ENCODE results near the gene WWOX. TPM values are rescaled to one million over a fixed set of nuclear protein-coding genes. Genes with fewer than 3 reads are reported as not detected.

WWOX gene
- total RNA-seq, 1 donor from 2014 or later, result 16.1 TPM

GRCh38 chr16:79156761-79157160 lies 1057.3 kb downstream of the WWOX start:
- Mint-ChIP-seq H3K27me3 (no peaks in the 10 kb centered on the region), H3K4me3 (peak overlapping the region; percentile 7), H3K4me1 (peaks cover 28% of the 10 kb centered on the region), H3K36me3 (ENCODE audit: low read depth) (no peaks in the 10 kb centered on the region), H3K9me3 (peaks cover 3% of the 10 kb centered on the region), H3K27ac (peak overlapping the region; percentile 31)
- DNase-seq, result no peak
- intact Hi-C loops (cut with micrococcal nuclease), result loop anchor here (5.0 kb wide), 1 partner anchor 79 kb away; no protein-coding TSS in a partner anchor

GRCh38 chr16:79158337-79158736 lies 1058.9 kb downstream of the WWOX start:
- Mint-ChIP-seq H3K4me1 (peaks cover 30% of the 10 kb centered on the region), H3K27me3 (no peaks in the 10 kb centered on the region), H3K27ac (no peak overlapping the region), H3K36me3 (ENCODE audit: low read depth) (no peaks in the 10 kb centered on the region), H3K4me3 (no peak overlapping the region), H3K9me3 (no peaks in the 10 kb centered on the region)
- no peak for DNase-seq
- intact Hi-C loops (cut with micrococcal nuclease), result loop anchor here (5.0 kb wide), 1 partner anchor 81 kb away; no protein-coding TSS in a partner anchor

GRCh38 chr16:79159261-79160049 lies 1060.0 kb downstream of the WWOX start:
- H3K4me1 Mint-ChIP-seq, result peaks cover 37% of the 10 kb centered on the region
- no peaks in the 10 kb centered on the region for H3K36me3 Mint-ChIP-seq (ENCODE audit: low read depth)
- DNase-seq, result no peak
- H3K27me3 Mint-ChIP-seq, result no peaks in the 10 kb centered on the region
- H3K4me3 Mint-ChIP-seq, result no peak overlapping the region
- no peak overlapping the region for H3K27ac Mint-ChIP-seq
- H3K9me3 Mint-ChIP-seq, result no peaks in the 10 kb centered on the region
- intact Hi-C loops (cut with micrococcal nuclease), result loop anchor here (5.0 kb wide), 4 partner anchors 58 to 108 kb away; no protein-coding TSS in a partner anchor

GRCh38 chr16:79162977-79163376 lies 1063.5 kb downstream of the WWOX start:
- intact Hi-C loops (cut with micrococcal nuclease), result loop anchor here (5.0 kb wide), 3 partner anchors 54 to 104 kb away; no protein-coding TSS in a partner anchor
- Mint-ChIP-seq H3K4me3 (no peak overlapping the region), H3K36me3 (ENCODE audit: low read depth) (peaks cover 2% of the 10 kb centered on the region), H3K4me1 (peaks cover 15% of the 10 kb centered on the region), H3K27me3 (no peaks in the 10 kb centered on the region), H3K9me3 (peaks cover 5% of the 10 kb centered on the region), H3K27ac (no peak overlapping the region)
- DNase-seq, result no peak

- Mint-ChIP-seq H3K27me3 (no peaks in the 10 kb centered on the region), H3K36me3 (ENCODE audit: low read depth) (peaks cover 2% of the 10 kb centered on the region), H3K4me1 (peaks cover 14% of the 10 kb centered on the region), H3K4me3 (peak overlapping the region; percentile 57), H3K9me3 (peaks cover 7% of the 10 kb centered on the region), H3K27ac (peak overlapping the region; percentile 14)
- intact Hi-C loops (cut with micrococcal nuclease), result loop anchor here (5.0 kb wide), 3 partner anchors 53 to 103 kb away; no protein-coding TSS in a partner anchor
- DNase-seq, result peak; percentile 70
These were observed 1064.4 kb downstream of the WWOX start for GRCh38 chr16:79163691-79164387.

- peaks cover 19% of the 10 kb centered on the region for H3K4me1 Mint-ChIP-seq
- peaks cover 2% of the 10 kb centered on the region for H3K36me3 Mint-ChIP-seq (ENCODE audit: low read depth)
- intact Hi-C loops (cut with micrococcal nuclease), result loop anchor here (5.0 kb wide), 3 partner anchors 53 to 103 kb away; no protein-coding TSS in a partner anchor
- no peaks in the 10 kb centered on the region for H3K27me3 Mint-ChIP-seq
- no peak for DNase-seq
- peak overlapping the region; percentile 38 for H3K4me3 Mint-ChIP-seq
- H3K9me3 Mint-ChIP-seq, result peaks cover 7% of the 10 kb centered on the region
- no peak overlapping the region for H3K27ac Mint-ChIP-seq
These were observed 1065.0 kb downstream of the WWOX start for GRCh38 chr16:79164388-79164995.

GRCh38 chr16:79165079-79165478 lies 1065.6 kb downstream of the WWOX start:
- Mint-ChIP-seq H3K27ac (no peak overlapping the region), H3K27me3 (no peaks in the 10 kb centered on the region), H3K9me3 (peaks cover 7% of the 10 kb centered on the region), H3K36me3 (ENCODE audit: low read depth) (peaks cover 2% of the 10 kb centered on the region), H3K4me1 (peaks cover 19% of the 10 kb centered on the region), H3K4me3 (no peak overlapping the region)
- no peak for DNase-seq
- intact Hi-C loops (cut with micrococcal nuclease), result loop anchor here (5.0 kb wide), 1 partner anchor 152 kb away; no protein-coding TSS in a partner anchor

- H3K4me1 Mint-ChIP-seq, result peaks cover 19% of the 10 kb centered on the region
- H3K27ac Mint-ChIP-seq, result no peak overlapping the region
- no peaks in the 10 kb centered on the region for H3K27me3 Mint-ChIP-seq
- DNase-seq, result no peak
- peaks cover 7% of the 10 kb centered on the region for H3K9me3 Mint-ChIP-seq
- intact Hi-C loops (cut with micrococcal nuclease), result loop anchor here (5.0 kb wide), 1 partner anchor 152 kb away; no protein-coding TSS in a partner anchor
- H3K36me3 Mint-ChIP-seq (ENCODE audit: low read depth), result peaks cover 2% of the 10 kb centered on the region
- H3K4me3 Mint-ChIP-seq, result no peak overlapping the region
These were observed 1066.1 kb downstream of the WWOX start for GRCh38 chr16:79165506-79165905.

GRCh38 chr16:79167893-79168292 lies 1068.4 kb downstream of the WWOX start:
- no peaks in the 10 kb centered on the region for H3K27me3 Mint-ChIP-seq
- peaks cover 7% of the 10 kb centered on the region for H3K9me3 Mint-ChIP-seq
- intact Hi-C loops (cut with micrococcal nuclease), result loop anchor here (5.0 kb wide), 1 partner anchor 149 kb away; no protein-coding TSS in a partner anchor
- no peak overlapping the region for H3K4me3 Mint-ChIP-seq
- no peak overlapping the region for H3K27ac Mint-ChIP-seq
- no peak for DNase-seq
- peaks cover 2% of the 10 kb centered on the region for H3K36me3 Mint-ChIP-seq (ENCODE audit: low read depth)
- H3K4me1 Mint-ChIP-seq, result peaks cover 17% of the 10 kb centered on the region

- intact Hi-C loops (cut with micrococcal nuclease), result loop anchor here (5.0 kb wide), 1 partner anchor 149 kb away; no protein-coding TSS in a partner anchor
- no peaks in the 10 kb centered on the region for H3K27me3 Mint-ChIP-seq
- H3K4me3 Mint-ChIP-seq, result no peak overlapping the region
- no peak for DNase-seq
- H3K4me1 Mint-ChIP-seq, result peaks cover 15% of the 10 kb centered on the region
- H3K9me3 Mint-ChIP-seq, result peaks cover 7% of the 10 kb centered on the region
- H3K27ac Mint-ChIP-seq, result no peak overlapping the region
- peaks cover 2% of the 10 kb centered on the region for H3K36me3 Mint-ChIP-seq (ENCODE audit: low read depth)
These were observed 1068.9 kb downstream of the WWOX start for GRCh38 chr16:79168321-79168720.

GRCh38 chr16:79169239-79169638 lies 1069.8 kb downstream of the WWOX start:
- Mint-ChIP-seq H3K4me3 (no peak overlapping the region), H3K27ac (no peak overlapping the region), H3K27me3 (no peaks in the 10 kb centered on the region), H3K4me1 (peaks cover 10% of the 10 kb centered on the region), H3K9me3 (peaks cover 7% of the 10 kb centered on the region), H3K36me3 (ENCODE audit: low read depth) (peaks cover 2% of the 10 kb centered on the region)
- DNase-seq, result peak; percentile 82
- intact Hi-C loops (cut with micrococcal nuclease), result loop anchor here (5.0 kb wide), 1 partner anchor 148 kb away; no protein-coding TSS in a partner anchor

GRCh38 chr16:79170555-79171246 lies 1071.2 kb downstream of the WWOX start:
- DNase-seq, result no peak
- intact Hi-C loops (cut with micrococcal nuclease), result no loop called here
- Mint-ChIP-seq H3K36me3 (ENCODE audit: low read depth) (peaks cover 2% of the 10 kb centered on the region), H3K9me3 (peaks cover 10% of the 10 kb centered on the region), H3K4me3 (no peak overlapping the region), H3K4me1 (peaks cover 12% of the 10 kb centered on the region), H3K27ac (no peak overlapping the region), H3K27me3 (no peaks in the 10 kb centered on the region)

- peaks cover 2% of the 10 kb centered on the region for H3K36me3 Mint-ChIP-seq (ENCODE audit: low read depth)
- intact Hi-C loops (cut with micrococcal nuclease), result no loop called here
- no peaks in the 10 kb centered on the region for H3K27me3 Mint-ChIP-seq
- peaks cover 13% of the 10 kb centered on the region for H3K9me3 Mint-ChIP-seq
- no peak overlapping the region for H3K4me3 Mint-ChIP-seq
- no peak overlapping the region for H3K27ac Mint-ChIP-seq
- H3K4me1 Mint-ChIP-seq, result peaks cover 13% of the 10 kb centered on the region
- DNase-seq, result no peak
These were observed 1072.0 kb downstream of the WWOX start for GRCh38 chr16:79171504-79171903.
